Activated CD8-positive, alpha-beta memory T cell treated with anti-CD3 and anti-CD28 coated beads, Interleukin-2, amount 50 U/mL, for 24 hours (primary cell): Measurements from ENCODE around the gene ACBD3.

Source experiments
- DNase-seq: peaks from one replicate; pipeline ENCODE4 v3.0.0-alpha.2; 2020; ENCODE audit errors: extremely low read depth

ACBD3 gene

DNA sequence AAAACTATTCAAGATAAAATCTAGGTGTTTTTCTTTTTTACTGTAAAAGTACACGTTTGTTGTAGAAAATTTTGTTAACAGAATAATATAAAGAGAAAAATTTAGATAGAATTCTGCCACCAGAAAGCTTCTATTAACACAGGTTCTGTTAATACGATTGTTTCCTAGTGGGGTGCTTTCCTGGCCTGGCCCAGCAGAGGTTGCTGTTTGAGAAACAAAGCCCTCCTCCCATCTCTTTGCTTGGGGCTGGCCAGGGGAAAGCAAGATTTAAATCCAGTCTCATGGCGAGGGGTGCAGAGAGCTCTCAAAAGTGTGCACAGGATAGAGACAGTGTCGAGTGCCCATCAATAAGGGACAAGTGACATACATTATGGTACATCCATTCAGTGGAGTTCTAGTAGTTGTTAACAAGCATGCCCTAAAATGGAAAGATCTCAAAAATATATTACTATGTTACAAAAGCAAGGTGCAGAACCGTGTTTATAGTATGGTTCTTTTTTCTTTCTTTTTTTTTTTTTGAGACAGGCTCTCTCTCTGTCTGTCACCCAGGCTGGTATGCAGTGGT, 14.6 kb upstream of the ACBD3 start:
- no peak for DNase-seq

DNA sequence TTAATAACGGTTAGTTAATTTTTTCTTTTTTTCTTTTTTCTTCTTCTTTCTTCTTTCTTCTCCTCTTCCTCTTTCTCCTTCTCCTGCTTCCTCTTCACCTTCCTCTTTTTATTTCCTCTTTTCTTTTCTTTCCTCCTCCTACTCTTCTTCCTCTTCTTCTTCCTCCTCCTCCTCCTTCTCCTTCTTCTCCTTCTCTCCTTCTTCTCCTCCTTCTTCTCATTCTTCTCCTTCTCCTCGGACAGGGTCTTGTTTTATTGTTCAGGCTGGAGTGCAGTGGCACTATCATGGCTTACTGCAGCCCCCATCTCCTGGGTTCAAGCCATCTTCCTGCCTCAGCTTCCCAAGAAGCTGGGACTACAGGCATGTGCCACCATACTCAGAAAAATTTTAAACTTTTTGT, 13.4 kb upstream of the ACBD3 start:
- DNase-seq = no peak

DNA sequence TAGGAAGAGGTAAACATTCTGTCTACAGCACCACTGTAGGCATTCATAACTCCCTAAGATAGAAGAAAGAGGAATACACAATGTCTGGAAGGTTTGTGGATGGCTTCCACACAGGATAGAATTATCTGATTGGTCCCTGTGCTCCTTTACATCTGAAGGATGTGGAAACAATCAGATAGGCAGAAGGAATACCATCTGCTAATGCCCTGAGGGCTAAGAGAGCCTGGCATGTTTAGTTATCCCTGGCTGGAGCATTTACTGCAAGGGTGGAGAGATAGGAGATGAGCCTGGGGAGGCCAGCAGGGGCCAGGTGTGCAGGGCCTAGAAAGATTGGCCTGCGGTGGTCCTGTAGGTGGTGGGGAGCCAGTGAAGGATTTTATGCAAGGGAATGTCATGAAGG, 8.6 kb upstream of the ACBD3 start:
- DNase-seq = no peak

DNA sequence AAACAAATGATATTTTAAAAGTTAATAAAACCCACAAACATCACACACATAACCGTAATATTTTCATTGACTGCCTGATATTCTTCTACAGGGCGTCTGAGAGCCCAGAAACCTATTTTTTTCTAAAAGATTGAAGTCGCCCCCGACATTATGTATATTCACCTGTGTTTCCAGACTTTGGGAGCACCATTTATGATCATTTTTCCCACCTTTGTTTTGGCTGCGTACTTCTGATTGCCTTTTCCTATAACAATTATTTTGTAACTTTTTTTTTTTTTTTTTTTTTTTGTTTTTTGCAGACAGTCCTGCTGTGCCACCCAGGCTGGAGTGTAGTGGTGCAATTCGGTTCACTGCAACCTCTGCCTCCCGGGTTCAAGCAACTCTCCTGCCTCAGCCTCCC, 839 bp upstream of the ACBD3 start:
- no peak for DNase-seq

GRCh38 chr1:226187019-226187322, 430 bp upstream of the ACBD3 start:
- no peak for DNase-seq

- no peak for DNase-seq
Observed at GRCh38 chr1:226185141-226186036, 1.2 kb downstream of the ACBD3 start.

DNA sequence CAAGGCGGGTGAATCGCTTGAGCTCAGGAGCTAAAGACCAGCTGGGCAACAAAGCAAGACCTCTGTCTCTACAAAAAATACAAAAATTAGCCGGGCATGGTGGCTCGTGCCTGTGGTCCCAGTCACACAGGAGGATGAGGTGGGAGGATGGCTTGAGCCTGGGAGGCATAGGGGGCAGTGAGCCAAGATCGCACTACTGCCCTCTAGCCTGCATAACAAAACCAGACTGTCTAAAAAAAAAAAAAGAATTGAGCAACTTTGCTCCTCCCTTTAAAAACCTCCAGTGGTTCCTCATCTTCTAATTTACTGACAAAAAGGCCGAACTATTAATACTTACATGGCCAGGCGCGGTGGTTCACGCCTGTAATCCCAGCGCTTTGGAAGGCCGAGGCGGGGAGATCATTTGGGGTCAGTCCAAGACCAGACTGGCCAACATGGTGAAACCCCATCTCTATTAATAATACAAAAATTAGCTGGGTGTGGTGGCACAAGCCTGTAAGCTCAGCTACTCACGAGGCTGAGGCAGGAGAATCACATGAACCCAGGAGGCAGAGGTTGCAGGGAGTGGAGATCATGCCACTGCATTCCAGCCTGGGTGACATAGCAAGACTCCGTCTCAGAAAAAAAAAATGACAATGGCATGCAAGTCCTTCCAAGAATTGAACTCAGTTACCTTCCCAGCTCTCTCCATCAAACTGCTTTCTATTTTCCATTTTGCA, 4.4 kb downstream of the ACBD3 start:
- DNase-seq = no peak

DNA sequence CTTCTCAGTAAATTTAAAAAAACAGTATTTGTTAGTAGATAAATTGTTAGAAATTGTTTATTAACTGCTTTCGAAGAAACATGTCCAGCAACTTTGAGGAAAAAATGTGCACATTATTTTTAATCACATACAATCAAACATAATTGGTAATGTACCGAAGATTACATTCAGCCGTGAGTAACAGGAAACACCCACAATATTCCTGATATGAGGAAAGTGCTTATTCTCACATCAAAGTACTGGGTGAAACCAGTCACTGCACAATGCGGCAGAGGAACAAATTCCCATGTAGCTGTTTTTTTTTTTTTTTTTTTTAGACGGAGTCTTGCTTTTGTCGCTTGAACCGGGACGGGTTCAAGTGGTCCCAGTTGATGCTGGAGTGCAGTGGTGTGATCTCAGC, 9.7 kb downstream of the ACBD3 start:
- no peak for DNase-seq

GRCh38 chr1:226172589-226172988, 14.0 kb downstream of the ACBD3 start:
- DNase-seq = no peak

DNA sequence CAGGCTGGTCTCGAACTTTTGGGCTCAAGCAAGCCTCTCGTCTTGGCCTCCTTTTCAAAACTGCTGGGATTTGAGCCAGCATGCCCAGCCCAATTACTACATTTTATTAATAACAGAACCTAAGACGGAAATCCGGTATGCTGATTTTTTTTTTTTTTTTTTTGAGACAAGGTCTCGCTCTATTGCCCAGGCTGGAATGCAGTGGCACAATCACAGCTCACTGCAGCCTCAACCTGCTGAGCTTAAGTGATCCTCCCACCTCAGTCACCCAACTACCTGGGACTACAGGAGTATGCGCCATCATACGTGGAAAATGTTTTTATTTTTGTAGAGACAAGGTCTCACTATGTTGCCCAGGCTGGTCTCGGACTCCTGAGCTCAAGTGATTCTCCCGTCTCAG, 20.2 kb downstream of the ACBD3 start:
- no peak for DNase-seq

DNA sequence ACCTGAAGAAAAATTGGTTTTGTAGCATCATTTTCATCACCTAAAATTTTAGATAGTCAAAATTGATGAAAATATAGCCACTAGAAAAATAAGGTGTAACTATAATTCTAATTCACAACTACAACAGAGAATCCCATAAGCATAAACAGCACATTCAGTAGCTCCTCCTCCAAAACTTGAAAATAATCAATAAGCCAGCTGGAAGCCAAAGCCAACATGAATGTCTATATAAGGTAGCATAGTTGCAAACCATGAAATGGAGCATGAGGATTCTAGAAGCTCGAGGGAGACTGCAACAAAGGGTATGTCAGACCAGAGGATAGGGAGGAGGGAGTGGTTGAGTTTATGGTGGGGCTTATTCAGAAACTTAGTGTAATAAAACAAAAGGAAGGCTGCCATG, 22.4 kb downstream of the ACBD3 start:
- DNase-seq = no peak

DNA sequence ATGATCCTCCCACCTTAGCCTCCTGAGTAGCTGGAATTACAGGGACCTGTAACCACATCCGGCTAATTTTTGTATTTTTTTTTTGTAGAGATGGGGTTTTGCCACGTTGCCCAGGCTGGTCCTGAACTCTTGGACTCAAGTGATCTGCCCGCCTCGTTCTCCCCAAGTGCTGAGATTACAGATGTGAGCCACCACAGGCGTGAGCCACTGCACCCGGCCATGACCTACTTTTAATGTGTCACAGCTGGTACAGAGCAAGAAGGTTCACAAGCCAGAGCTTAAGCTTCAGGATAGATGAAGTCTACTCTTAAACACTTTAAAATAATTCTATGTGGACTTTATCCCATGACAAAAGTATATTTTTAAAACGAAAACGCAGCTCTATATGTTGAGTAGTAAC, 23.6 kb downstream of the ACBD3 start:
- no peak for DNase-seq

DNA sequence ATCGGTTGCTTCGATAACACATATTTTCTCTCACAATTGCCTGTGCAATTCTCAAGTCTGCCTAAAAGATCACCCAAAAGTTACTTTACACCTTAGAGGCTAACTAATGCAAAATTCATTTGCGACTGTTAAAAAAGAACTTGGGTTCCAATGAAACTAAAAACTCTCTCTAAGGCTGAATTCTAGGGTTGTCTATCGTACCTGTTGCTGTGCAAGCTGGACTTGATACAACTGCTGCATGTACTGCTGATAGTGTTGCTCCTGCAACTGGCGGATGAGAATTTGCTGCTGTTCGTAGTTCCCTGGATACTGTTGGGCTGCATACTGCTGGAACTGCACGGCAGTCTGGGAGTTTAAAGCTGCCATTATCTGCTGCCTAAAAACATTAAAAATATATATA, 27.6 kb downstream of the ACBD3 start:
- DNase-seq = no peak

DNA sequence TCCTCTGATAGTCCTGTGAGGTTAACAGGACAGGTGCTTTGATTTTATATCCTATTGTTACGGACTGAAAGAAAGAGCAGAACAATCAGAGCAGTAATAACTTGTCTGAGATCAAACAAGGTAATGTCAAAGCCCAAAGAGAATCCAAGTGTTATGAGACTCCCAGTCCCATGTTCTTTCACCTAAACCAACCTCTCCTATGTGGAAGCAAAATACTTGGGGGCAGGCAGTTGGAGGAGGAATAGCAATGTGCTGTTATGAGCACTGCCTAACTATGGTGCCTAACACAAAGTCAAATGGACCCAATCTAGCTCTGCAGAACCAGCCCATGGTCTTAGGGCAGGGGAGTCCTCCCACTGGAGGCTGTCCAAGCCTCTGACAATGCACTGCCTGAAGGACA, 28.1 kb downstream of the ACBD3 start:
- DNase-seq = no peak

- DNase-seq = no peak
Observed at GRCh38 chr1:226157761-226158316, 28.7 kb downstream of the ACBD3 start.

GRCh38 chr1:226154593-226154992, 31.9 kb downstream of the ACBD3 start:
- DNase-seq = no peak

GRCh38 chr1:226149806-226150205, 36.7 kb downstream of the ACBD3 start:
- DNase-seq = no peak

DNA sequence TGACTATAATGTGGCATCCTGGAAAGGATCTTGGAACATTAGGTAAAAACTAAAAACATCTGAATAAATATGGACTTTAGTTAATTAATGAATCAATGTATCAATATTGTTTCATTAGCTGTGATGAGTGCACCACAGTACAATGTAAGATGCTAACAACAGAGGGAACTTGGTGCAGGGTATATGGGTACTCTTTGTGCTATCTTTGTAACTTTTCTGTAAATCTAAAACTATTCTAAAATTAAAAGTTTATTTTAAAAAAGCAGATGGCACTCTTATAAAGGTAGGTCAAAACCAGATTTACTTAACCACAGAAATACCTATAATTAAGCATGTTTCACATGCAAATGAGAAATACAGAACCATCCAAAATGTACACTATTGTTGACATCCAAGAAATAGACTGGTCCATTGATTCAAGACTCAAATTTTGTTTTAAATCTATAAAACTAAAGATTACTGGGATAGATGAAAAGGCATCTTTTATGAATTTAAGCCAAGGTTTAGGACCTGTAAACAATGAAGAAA, 38.4 kb downstream of the ACBD3 start:
- no peak for DNase-seq

- DNase-seq = no peak
Observed at GRCh38 chr1:226144045-226144444, 42.5 kb downstream of the ACBD3 start.

DNA sequence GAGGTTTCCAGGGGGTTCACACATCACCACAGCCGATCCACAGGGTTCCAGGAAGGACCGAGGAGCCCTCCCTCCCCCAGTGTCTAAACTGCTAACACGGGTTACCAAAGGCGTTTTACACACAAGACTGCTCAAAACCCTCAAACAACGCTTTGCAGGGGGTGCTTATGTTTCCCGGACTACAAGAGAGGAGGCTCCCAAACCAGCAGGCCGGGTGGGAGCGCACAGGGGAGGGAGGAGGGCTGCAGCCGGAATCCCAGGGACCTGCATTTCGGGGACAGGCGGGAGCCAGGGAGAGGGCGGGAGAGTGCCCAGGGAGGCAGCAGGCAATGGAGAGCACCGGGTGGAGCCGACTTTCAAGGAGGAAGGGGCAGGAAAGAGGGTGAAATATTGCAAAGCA, 50.8 kb downstream of the ACBD3 start:
- DNase-seq = no peak

GRCh38 chr1:226135059-226135651, 51.4 kb downstream of the ACBD3 start:
- no peak for DNase-seq
